GM21737 (cell line): ENCODE data around the gene LAMTOR1.

Source experiments
- ATAC-seq: cut with Tn5 transposase; IDR thresholded peaks from one replicate; pipeline ENCODE4 v1.9.1; 2021; ENCODE audit warnings: mild to moderate bottlenecking, moderate library complexity; ENCODE audit not compliant: unreplicated experiment

Gene LAMTOR1

DNA sequence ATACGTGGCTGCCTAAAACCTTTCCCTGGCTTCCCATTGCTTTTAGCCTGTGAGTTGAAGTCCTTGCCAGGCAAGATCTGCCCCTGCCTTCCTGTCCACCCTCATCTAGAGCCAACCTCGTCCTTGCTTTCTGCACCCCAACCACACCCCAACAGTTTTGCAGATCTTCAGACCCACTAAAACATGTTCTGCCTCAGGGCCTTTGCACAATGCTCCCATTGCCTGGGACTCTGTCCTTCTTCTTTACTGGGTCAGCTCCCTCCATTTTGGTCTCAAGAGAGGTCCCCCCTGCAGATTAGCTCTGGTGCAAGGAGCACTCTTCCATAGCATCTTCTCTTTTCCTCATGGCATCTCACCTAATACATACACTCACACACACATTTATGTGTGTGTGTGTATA is 17.8 kb upstream of the LAMTOR1 start:
- ATAC-seq = no peak

DNA sequence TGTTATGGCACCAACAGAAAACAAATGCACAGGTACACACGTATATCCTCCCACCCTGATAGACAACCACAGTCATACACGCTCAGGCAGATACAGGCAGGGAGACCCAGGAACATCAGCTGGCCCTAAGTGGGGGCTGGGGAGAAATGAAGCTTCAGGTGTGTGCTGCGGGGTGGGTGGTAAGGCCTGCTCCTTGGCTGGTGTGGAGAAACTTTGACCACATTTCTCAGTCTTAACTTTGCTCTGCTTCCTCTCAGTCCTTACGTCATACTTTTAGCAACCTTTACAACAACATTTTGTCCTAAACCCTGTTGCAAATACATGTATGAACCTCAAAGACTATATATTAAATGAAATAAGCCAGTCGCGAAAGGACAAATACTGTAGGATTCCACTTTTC is 16.1 kb upstream of the LAMTOR1 start:
- ATAC-seq = no peak

GRCh38 chr11:72116019-72116755 is 13.1 kb upstream of the LAMTOR1 start:
- no peak for ATAC-seq

DNA sequence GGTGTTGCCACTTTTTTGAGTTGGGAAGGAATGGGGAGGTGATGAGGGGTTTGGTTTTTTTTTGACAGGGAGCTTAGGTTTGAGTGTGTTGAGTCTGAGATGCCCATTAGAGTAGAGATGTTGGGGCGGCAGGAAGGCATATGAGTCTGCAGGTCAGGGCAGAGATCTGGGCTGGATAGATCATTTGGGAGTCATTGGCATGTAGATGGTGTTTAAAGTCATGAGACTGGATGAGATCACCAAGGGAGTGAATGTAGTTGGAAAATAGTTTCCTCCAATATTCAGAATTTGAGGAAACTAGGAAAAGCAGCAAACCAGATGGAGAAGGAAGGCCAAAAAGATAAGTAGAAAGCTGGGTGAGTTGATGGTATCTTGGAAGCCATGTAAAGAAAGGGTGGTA is 11.5 kb upstream of the LAMTOR1 start:
- no peak for ATAC-seq

GRCh38 chr11:72112978-72113808 is 10.1 kb upstream of the LAMTOR1 start:
- ATAC-seq = no peak

DNA sequence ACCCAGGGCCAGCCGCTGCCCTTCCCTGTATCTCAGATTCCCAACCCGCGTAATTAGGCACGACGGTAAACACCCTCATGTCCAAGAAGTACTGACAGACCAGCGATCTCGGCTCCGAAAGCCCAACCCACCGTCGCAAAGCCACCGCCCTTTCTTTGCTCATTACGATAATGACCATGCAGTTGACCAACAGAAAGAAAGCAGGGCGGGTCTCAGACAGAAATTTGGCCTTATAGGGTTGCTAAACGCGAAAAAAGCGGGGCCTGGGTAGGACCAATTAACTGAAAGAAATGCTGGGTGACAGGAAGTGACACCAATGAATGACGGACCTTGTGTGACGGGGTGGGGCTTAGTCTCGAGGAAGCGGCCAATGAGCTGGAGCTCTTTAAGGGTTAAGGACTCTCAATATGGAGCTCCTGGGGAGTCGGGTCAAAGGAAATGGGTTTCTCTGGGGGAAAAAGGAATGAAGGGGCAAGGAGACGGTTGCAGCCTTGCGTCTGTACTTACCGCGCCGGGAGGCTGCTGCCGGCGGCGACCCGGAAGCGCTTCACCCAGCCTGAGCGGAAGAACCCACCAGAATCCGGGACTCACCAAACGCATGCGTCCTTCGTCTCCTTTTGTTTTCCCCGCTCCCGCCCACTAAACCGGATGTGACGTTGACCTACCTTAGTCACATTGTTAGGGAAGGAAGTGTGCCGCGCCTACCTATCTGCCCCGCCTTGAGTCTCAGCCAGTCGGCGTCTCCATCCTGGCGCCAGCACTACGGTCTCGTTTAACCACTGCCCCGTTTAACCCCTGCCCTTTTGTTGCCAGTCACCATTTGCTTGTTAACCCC is 9.3 kb upstream of the LAMTOR1 start, which contains the start of gene ANAPC15:
Gene ANAPC15, minus strand, starts transcription at position 553 of the 835 bp plus-strand sequence. CDS start 1,419 bp downstream, outside the sequence.
- ATAC-seq = peak; percentile 74

DNA sequence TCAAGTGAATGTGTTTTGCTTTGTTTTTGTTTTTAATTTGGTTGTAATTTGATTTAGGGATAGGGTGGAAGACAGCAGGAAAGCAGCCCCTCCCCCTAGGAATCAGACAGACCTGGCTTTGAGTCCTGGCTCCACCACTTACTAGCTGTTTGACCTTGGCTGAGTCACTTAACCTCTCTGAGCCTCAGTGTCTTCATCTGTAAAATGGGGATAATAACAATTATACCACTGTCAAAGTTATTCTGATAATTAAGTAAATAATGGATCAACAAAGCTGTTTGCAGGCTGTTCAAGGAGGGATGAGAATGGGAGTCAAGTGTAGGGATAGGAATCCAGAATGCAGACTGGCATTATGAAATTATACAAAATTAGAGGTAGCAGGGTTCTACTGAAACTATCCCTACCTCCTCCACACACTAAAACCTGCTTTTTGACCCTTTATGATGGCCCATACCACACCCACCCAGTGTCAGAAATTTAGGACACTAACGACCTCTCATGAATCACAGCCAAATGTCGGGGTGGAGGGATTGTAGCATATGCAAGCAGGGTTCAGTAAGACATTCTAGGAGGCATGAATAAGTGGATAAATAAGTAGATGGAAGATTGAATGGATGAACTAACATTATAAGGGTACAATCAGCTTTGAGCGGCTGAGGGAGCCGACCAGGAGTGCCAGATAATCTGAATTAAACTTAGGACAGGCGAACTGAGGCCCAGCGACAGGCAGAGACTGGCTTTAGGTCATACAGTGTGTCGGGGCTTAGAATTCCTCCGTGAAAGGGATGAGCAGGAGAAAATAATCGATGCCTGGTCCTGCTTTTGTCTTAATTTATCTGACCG is 8.4 kb upstream of the LAMTOR1 start:
- ATAC-seq = peak; percentile 3

DNA sequence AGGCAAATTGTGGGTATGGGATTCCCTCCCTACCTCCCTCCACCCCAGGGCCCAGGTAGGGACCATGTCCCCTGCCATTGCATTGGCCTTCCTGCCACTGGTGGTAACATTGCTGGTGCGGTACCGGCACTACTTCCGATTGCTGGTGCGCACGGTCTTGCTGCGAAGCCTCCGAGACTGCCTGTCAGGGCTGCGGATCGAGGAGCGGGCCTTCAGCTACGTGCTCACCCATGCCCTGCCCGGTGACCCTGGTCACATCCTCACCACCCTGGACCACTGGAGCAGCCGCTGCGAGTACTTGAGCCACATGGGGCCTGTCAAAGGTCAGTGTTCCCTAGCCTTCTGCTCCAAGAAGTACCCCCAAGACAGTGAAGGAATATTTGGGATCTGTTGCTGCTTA is 2.8 kb upstream of the LAMTOR1 start, which contains the start of gene TOMT:
Gene TOMT, plus strand, starts transcription at position 37 of the 400 bp plus-strand sequence. Its CDS starts 28 bp downstream, at position 65.
- ATAC-seq = no peak

- ATAC-seq = no peak
These were observed 664 bp upstream of the LAMTOR1 start for GRCh38 chr11:72103754-72104167.

- no peak for ATAC-seq
These were observed 509 bp downstream of the LAMTOR1 start for GRCh38 chr11:72102631-72102945.

GRCh38 chr11:72102162-72102561 is 935 bp downstream of the LAMTOR1 start:
- ATAC-seq = no peak

- no peak for ATAC-seq
These were observed 2.6 kb downstream of the LAMTOR1 start for GRCh38 chr11:72100462-72100861.

- no peak for ATAC-seq
These were observed 3.1 kb downstream of the LAMTOR1 start for GRCh38 chr11:72100009-72100408.

- ATAC-seq = no peak
These were observed 4.4 kb downstream of the LAMTOR1 start for GRCh38 chr11:72098741-72099140.

DNA sequence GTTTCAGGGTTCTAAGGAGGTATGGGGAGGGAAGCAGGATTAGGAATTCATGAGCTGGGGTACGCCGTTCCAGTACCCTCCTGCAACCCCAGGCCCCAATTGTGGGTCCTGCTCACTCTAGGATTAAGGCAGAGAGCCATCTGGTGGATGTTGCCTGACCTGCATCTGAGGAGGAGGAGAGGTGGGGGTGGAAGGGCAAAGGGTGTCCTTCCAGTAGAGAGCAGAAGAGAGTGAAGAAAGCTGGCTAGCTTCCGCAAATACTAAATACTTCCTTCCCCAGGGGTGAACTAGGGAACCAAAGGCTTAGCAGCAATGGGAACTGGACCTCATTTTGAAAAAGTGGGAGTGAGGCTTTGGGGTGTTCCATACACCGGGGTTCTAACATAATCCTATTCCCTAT is 11.8 kb downstream of the LAMTOR1 start:
- ATAC-seq = peak; percentile 65

DNA sequence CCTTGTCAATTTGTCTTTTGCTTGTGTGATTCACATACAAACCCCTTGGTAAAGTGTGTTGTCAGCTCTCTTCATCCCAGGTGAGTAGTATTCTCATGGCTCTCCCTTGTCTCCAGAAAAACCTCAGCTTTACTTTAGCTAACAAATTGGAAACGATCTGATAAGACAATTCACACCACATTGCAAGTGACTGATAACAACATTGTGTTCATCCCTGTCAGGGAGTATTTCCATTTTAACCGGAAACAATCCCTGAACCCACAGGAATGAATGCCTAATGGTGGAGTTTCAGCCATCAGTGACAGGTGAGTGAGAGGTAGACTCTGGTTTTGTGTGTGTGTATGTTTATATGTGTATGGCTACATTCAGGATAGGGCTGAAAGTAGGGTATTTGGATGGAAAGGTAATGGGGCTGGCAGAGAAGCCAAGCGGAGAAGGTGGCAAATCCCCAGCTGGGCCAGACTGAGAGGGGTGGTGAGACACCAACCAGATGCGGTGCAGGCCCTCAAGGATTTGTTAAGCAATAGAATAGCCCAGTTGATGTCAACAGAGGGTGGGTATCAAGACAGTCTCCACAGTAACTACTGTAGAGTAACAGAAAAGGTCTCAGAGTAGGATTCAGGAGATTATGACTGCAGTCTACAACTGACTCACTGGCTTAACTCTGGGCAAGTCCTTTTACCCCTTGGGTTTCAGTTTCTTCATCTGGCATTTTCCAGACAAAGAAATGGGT is 14.9 kb downstream of the LAMTOR1 start:
- ATAC-seq = no peak

DNA sequence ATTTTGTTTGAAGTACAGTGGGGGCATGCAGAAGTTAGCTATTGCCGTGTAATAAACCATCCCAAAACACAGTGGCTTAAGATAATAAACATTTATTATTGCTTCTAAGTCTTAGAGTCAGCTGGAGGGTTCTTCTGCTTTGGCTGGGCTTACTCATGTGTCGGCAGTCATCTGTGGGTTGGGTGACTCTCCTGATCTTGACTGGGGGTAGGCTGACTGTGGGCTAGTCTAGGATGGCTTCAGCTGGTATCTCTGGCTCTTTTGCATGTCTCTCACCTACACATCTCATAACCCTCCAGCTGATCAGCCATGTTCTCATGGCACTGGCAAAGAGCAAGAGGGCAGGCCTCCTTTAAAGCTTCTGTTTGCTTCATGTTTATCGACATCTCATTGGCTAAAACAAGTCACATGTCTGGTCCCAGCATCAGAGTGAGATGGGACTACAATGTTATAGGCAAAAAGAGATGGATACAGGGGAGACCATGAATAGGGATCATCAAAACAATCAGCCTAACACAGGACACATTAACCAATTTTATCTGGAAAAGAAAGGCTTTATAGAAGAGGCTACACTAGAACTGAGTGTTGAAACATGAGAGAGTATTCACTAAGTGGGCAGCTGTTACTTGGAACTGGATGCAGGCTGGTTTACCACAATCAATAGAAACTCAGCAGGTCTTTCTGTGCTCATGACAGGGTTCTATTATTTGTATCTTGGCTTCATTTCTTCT is 17.3 kb downstream of the LAMTOR1 start:
- ATAC-seq = no peak

DNA sequence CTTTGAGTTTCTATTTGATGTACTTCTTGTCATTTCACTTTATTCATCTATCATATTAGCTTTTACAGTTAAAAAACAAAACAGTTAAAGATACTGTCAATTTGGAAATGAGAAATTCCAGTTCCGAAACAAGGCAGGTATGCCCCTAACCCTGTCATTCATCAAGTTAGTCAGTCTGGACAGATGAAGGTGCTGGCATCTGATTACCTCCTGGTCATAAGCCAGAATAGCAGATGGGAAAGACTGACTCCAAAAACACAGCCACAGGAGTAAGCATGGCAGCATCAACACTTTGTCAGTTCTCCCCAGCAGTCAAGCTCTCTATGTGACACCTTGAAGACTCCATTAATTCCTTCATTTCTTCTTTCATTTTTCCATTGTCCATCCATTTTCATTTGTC is 18.1 kb downstream of the LAMTOR1 start:
- no peak for ATAC-seq

DNA sequence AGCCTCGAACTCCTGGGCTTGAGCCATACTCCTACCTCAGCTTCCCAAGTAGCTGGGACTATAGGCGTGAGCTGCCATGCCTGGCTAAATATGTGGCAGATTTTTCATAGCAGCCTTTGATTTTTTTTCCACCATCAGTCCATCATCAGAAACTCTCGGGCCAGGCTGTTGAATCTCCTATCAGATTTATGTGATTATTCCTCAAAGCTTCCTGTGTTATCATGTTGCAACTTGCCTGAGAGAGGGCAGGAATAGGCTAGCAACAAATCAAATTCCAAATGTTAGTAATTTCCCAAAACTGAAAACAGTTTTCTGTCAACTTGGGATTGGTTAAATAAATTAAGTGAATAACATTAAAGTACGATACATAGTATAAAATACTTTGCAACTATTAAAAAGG is 19.0 kb downstream of the LAMTOR1 start:
- no peak for ATAC-seq
